ENCODE results near the gene SYPL2.

Gene SYPL2

DNA sequence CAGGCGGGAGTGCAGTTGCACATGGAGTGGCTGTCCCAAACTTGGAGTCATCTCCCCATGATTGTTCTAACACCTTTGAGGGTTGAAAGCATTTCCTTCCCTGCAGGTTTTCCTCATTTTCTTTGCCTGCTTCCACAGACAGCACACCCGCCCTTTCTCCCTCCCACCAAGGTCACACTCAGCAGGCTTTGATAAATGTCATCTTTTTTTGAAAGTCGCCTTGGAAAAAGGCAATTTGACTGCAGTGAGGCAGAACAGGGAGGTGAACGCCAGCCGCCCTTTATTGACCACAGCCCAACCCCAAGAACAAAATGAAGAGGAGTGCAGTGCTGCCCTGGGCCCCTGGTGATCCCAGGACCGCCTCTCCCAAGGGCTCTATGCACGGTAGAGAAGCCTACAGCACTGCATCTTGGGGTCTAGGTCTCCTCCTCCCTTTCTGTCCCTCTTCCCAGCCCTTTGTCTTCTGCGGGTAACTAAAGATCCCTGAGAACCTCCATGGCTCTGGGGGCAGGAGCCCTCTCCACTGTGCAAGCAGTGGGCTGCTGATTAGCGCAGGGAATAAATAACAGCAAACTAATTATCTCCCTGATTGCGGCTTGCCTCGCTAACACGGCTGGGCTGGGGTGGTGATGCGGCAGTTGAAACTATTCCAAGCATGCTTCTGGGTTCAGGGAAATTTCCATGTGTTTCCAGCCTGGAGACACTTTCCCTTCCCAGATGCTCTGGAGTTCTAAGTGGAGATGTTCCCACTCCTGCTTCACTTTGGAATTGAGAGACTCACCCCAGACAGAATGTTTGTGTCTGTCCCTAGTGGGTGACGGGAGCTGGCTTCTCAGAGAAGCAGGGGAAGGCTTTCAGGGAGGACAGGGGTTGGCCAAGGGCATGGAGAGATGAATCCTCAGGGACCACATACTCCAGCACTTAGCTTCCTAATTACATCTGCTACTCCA lies 54.9 kb downstream of the SYPL2 start:
- DNase-seq, result no peak

GRCh38 chr1:109522026-109522425 lies 55.7 kb downstream of the SYPL2 start:
- no peak for DNase-seq

DNA sequence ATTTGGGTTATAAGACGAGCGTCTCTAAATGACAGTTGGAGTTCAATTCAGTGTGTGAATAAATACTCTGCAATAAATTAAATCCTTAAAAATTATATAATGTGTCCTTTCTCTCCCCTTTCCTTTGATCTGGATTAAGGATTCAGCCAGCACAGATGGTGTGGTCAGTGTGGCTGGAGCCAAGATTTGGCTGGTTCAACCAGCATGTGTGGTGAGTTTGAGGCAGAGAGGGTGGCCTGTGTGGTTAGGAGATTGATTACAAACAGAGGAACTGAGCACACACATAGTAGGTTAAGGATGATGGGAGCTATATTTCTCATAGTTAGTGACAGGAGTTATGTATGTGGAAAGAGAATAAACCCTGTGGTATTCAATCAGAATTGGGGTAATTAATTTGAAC lies 57.4 kb downstream of the SYPL2 start:
- DNase-seq, result no peak

DNA sequence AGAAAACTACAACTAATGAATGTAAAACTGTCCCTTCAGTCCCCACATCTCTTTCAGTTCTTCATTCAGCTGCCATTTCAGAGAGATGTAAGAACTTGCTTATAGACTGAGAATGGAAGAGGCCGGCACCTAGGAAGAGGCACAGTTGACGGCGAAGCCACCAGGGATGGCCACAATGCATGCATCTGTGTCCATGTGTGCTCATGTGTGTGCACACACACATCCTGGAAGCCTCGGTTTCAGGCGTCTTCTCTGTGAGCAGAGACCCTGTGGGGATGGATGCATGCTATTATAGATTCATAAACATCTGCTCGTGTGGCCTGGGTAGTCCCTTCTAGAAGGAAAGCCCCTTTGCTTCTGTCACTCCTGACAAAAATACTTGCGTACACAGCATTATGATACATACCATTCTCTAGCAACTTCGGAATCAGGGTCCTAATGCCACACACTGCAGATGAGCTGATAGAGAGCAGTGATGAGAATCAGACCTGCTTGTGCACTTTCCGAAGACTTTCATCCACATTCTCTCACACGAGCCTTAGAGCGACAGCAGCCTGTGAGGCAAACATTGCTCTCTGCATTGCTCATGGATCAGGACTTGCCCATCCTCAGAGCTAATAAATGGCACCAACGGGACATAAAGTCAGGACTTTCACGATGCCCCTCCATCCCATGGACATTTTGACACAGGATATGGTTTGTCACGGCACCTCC lies 60.9 kb downstream of the SYPL2 start:
- no peak for DNase-seq

- DNase-seq, result no peak
Observed at GRCh38 chr1:109527846-109528695, 61.7 kb downstream of the SYPL2 start.

GRCh38 chr1:109528712-109529111 lies 62.4 kb downstream of the SYPL2 start:
- no peak for DNase-seq

DNA sequence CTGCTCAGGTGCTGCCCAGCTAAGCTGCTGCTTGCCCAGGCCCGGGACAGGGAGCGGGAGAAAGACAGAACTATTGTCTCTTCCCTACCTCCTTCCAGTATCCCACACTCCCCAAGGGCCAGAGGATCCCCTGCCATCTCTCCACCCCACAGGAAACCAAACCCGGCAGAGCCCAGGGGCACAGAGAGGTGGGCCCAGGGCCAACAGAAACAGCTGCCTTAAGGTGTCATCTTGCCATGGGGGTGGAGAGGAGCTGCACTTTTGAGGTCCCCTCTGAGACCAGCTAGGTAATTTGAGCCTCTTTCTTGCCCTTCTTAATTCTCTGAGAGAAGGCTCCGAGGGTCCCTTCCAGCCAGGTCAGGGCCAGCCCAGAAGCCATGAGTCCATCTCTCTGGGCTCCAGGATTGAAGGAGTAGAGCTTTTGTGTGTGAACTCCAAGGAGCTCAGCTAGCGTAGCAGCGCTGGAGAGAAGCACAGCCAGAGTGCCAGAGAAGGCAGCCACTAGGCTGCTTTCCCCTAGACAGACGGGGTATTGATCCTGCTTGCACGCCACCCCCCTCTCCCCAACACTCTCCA lies 63.6 kb downstream of the SYPL2 start:
- no peak for DNase-seq

GRCh38 chr1:109530457-109531087 lies 64.2 kb downstream of the SYPL2 start:
- DNase-seq, result no peak

DNA sequence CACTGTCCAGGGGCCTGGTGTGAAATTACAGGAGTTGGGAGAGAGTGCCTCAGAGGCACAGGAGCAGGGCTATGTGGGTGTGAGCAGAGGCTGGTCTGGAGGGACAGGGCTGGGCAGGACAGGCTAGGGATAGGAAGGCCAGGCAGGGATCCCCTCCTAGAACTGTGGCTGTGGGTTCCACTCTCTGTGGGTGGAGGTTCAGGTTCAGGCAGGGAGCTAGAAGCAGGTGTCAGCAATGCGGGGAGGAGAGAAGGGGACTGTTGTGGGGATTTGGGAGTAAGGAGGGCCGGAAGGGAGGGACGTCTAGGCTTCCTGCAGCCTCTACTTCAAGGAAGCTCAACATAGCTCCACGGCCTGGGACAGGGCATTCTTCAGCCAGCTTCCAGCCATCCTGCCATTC lies 65.0 kb downstream of the SYPL2 start:
- no peak for DNase-seq

All from stimulated activated naive CD4-positive, alpha-beta T cell treated with Interleukin-2 at 50 U/mL for 16 hours (primary cell).